Lung (tissue), 12 donors: ENCODE results near the gene RARG. TPM values are rescaled to one million over a fixed set of nuclear protein-coding genes. Genes with fewer than 3 reads are reported as not detected.

Experiments
- ATAC-seq: fragments of 200-7000 bp; cut with Tn5 transposase; one replicate; pipeline ENCODE4 v1.9.1; 2020; ENCODE audit warnings: moderate number of reproducible peaks; ENCODE audit not compliant: insufficient read depth, low FRiP score
- DNase-seq, 3 donors: peaks; one replicate each; pipeline ENCODE4 v3.0.0-alpha.2; 2013 to 2017
- H3K27ac ChIP-seq, 2 donors: one replicate each; pipeline ENCODE4 v1.5.1; 2013; ENCODE audit warnings: mild to moderate bottlenecking in 2 of 2, moderate library complexity in 2 of 2, control low read depth in 1 of 2, inconsistent platforms in 1 of 2, low read depth in 1 of 2, low read length in 1 of 2
- H3K27me3 ChIP-seq, 3 donors: one replicate each; pipeline ENCODE4 v1.5.1; 2013; ENCODE audit warnings: low read length in 2 of 3; ENCODE audit not compliant: control insufficient read depth in 3 of 3, insufficient read depth in 3 of 3
- H3K36me3 ChIP-seq, 4 donors: one replicate each; pipeline ENCODE4 v1.5.1; 2013; ENCODE audit warnings: low read length in 4 of 4, mild to moderate bottlenecking in 1 of 4, moderate library complexity in 1 of 4; ENCODE audit not compliant: control insufficient read depth in 4 of 4, insufficient read depth in 4 of 4
- H3K4me1 ChIP-seq, 5 donors: one replicate each; pipeline ENCODE4 v1.5.1; 2013; ENCODE audit warnings: low read length in 5 of 5, mild to moderate bottlenecking in 2 of 5, moderate library complexity in 1 of 5; ENCODE audit not compliant: control insufficient read depth in 5 of 5, insufficient read depth in 5 of 5
- H3K4me3 ChIP-seq: one replicate; pipeline ENCODE4 v1.5.1; 2013; ENCODE audit warnings: mild to moderate bottlenecking, control low read depth, moderate library complexity
- H3K9ac ChIP-seq, 2 donors: one replicate each; pipeline ENCODE4 v1.5.1; 2013; ENCODE audit warnings: low read length in 2 of 2, control low read depth in 1 of 2; ENCODE audit not compliant: insufficient read depth in 1 of 2
- H3K9me3 ChIP-seq, 4 donors: one replicate each; pipeline ENCODE4 v1.5.1; 2013; ENCODE audit warnings: low read length in 3 of 4, mild to moderate bottlenecking in 1 of 4, moderate library complexity in 1 of 4; ENCODE audit not compliant: control insufficient read depth in 4 of 4, insufficient read depth in 3 of 4
- CTCF ChIP-seq: IDR thresholded peaks from 2 replicates; pipeline ENCODE4 v1.5.1; 2012; ENCODE audit warnings: mild to moderate bottlenecking; ENCODE audit errors: control extremely low read depth, extremely low read depth
- WGBS, 2 donors: extraction: QIAGEN DNeasy Blood & Tissue Kit; methylation state at CpG; one replicate each; pipeline ENCODE4 v1.1.7; 2013; 5-methylcytosine and 5-hydroxymethylcytosine counted together
- polyA plus RNA-seq, 2 donors: library from polyadenylated mRNA; stranded (reverse); fragments of 200-250 nt; gene quantifications; one replicate each; pipeline ENCODE4 v1.2.1, GENCODE V29; 2013
- total RNA-seq, 2 donors: library from RNA; depleted of rRNA in 1 of 2; stranded (reverse); fragments of >200 nt in 1 of 2; gene quantifications; one replicate each; pipeline ENCODE4 v1.2.1, GENCODE V29; 2014 to 2021
- donor health status: control.
- donor health status: control.
- donor health status: Bipolar disorder and iron deficiency.
- donor health status: healthy.
- donor health status: DM: yes; HTN: yes; CAD: no.

The RARG gene
- total and polyA plus RNA-seq, 4 donors, result 12.0 to 29.7 (median 21.0) TPM

- Histone ChIP-seq H3K27me3 (no peaks in the 10 kb centered on the region), H3K27ac (no peak overlapping the region), H3K9me3 (no peaks in the 10 kb centered on the region), H3K4me3 (no peak overlapping the region), H3K9ac (no peak overlapping the region), H3K36me3 (no peaks in the 10 kb centered on the region), H3K4me1 (no peaks in the 10 kb centered on the region)
- WGBS, 2 donors, result 71 to 83% methylated on average over 1 of the region's 1 CpG
- ATAC-seq (no peak), DNase-seq (no peak)
- no peak for TF ChIP-seq CTCF
Measured at GRCh38 chr12:53244337-53244736, 12.3 kb upstream of the RARG start.

DNA sequence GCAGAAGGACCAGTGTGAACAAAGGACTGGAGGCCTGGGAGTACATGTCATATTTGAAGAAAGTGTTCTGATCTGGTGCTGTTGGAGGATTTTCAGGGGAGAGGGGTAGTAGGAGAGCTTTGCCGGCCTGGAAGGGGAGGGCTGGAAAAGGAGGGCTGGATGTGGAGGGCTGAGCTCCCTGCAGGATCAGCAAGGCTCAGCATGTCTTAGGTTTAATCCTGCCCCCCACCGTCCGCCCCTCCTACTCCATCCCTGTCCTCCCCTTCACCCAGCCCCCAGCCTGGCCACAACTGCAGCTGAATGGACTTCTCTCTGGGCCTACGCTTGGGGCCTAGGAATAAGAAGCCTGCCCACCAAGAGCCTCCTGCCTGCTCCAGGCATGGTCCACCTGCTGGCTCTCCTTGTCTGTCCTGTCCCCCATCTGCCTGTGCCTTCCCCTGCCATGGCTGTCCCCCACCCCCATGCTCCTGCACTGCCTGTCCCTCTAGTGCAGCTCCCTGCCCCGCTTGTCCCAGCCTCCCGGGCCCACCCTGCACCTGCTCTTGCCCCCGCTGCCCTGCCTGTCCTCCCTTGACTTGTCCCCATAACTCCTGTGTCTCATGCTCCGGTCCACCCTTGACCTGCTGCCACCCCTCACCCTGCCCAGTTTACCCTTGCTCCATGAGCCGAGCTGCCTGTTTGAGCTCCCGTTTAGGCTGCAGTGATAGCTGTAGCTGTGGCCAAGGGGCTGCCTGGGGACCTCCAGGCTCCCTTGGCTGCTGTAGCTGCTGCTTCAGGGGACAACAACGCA, 9.8 kb upstream of the RARG start:
- no peak for DNase-seq

GRCh38 chr12:53239643-53240258, 7.7 kb upstream of the RARG start:
- ATAC-seq (no peak), DNase-seq (no peak)
- no peak overlapping the region for H3K4me3 ChIP-seq
- no peaks in the 10 kb centered on the region for H3K27me3 ChIP-seq
- no peak for TF ChIP-seq CTCF
- H3K4me1 ChIP-seq, result peaks cover 0 to 5% (median 0%) of the 10 kb centered on the region in 5 donors
- no peaks in the 10 kb centered on the region for H3K36me3 ChIP-seq
- H3K9me3 ChIP-seq, result no peaks in the 10 kb centered on the region
- no peak overlapping the region for H3K27ac ChIP-seq
- no peak overlapping the region for H3K9ac ChIP-seq
- WGBS, 2 donors, result 93 to 95% methylated on average over 10 of the region's 10 CpGs

More for the DNA sequence above, 9.8 kb upstream of the RARG start:
- Histone ChIP-seq H3K4me3 (no peak overlapping the region), H3K27me3 (no peaks in the 10 kb centered on the region), H3K9me3 (no peaks in the 10 kb centered on the region), H3K4me1 (no peaks in the 10 kb centered on the region), H3K36me3 (no peaks in the 10 kb centered on the region), H3K9ac (no peak overlapping the region), H3K27ac (no peak overlapping the region)
- no peak for TF ChIP-seq CTCF
- no peak for ATAC-seq
- 83 to 91% methylated on average over 11 of the region's 11 CpGs for WGBS, 2 donors
